Activated gamma-delta T cell treated with Interleukin-2 at 50 U/mL for 16 hours (primary cell): Measurements from ENCODE around the gene LIX1.
"Not testable (repeated sequence)": the region's sequence is repeated elsewhere in the genome, so short reads cannot be mapped to it uniquely, and the experiment has no call there.

Experiments
- DNase-seq: peaks from one replicate; pipeline ENCODE4 v3.0.0-alpha.2; 2020

The LIX1 gene

GRCh38 chr5:97142521-97143254, at the start of gene LIX1:
LIX1 (minus strand) TSS chr5:97142611; CDS start chr5:97142576, 35 bp downstream.
- no peak for DNase-seq

- DNase-seq, result no peak
Observed at GRCh38 chr5:97191893-97192292, 49.5 kb upstream of the LIX1 start.

- DNase-seq, result not testable (repeated sequence)
Observed at GRCh38 chr5:97189523-97189922, 47.1 kb upstream of the LIX1 start.

GRCh38 chr5:97183930-97184213, 41.5 kb upstream of the LIX1 start:
- DNase-seq, result no peak

GRCh38 chr5:97183100-97183929, 40.9 kb upstream of the LIX1 start, which contains the start of gene RIOK2:
RIOK2 (minus strand) TSS chr5:97183247; CDS start chr5:97183191, 56 bp downstream.
- peak; percentile 91 for DNase-seq

- no peak for DNase-seq
Observed at GRCh38 chr5:97182571-97183099, 40.2 kb upstream of the LIX1 start.

- no peak for DNase-seq
Observed at GRCh38 chr5:97181856-97182545, 39.6 kb upstream of the LIX1 start.

GRCh38 chr5:97179457-97179856, 37.0 kb upstream of the LIX1 start:
- DNase-seq, result not testable (repeated sequence)

GRCh38 chr5:97172227-97172626, 29.8 kb upstream of the LIX1 start:
- no peak for DNase-seq

- DNase-seq, result no peak
Observed at GRCh38 chr5:97171703-97172102, 29.3 kb upstream of the LIX1 start.

- no peak for DNase-seq
Observed at GRCh38 chr5:97167435-97167834, 25.0 kb upstream of the LIX1 start.

- DNase-seq, result no peak
Observed at GRCh38 chr5:97165726-97166125, 23.3 kb upstream of the LIX1 start.

- no peak for DNase-seq
Observed at GRCh38 chr5:97164846-97165245, 22.4 kb upstream of the LIX1 start.

GRCh38 chr5:97163790-97164285, 21.4 kb upstream of the LIX1 start:
- no peak for DNase-seq

GRCh38 chr5:97163360-97163764, 21.0 kb upstream of the LIX1 start:
- DNase-seq, result no peak

GRCh38 chr5:97162045-97162444, 19.6 kb upstream of the LIX1 start:
- peak; percentile 45 for DNase-seq

GRCh38 chr5:97157689-97158088, 15.3 kb upstream of the LIX1 start:
- DNase-seq, result no peak

GRCh38 chr5:97151370-97151769, 9.0 kb upstream of the LIX1 start:
- DNase-seq, result no peak

- no peak for DNase-seq
Observed at GRCh38 chr5:97150401-97150800, 8.0 kb upstream of the LIX1 start.

- DNase-seq, result no peak
Observed at GRCh38 chr5:97149709-97150108, 7.3 kb upstream of the LIX1 start.

GRCh38 chr5:97148288-97148687, 5.9 kb upstream of the LIX1 start:
- DNase-seq, result no peak

GRCh38 chr5:97143704-97144103, 1.3 kb upstream of the LIX1 start:
- DNase-seq, result no peak

- no peak for DNase-seq
Observed at GRCh38 chr5:97141539-97141938, 872 bp downstream of the LIX1 start.
